DND-41 (cell line): ENCODE data around the gene MAS1L.

Source experiments
- CTCF ChIP-seq: IDR thresholded peaks from 2 replicates; pipeline ENCODE4 v1.5.1; 2012; ENCODE audit warnings: borderline replicate concordance, low read length, moderate library complexity, mild to moderate bottlenecking; ENCODE audit not compliant: poor library complexity, severe bottlenecking; ENCODE audit errors: extremely low read depth
- EZH2 ChIP-seq: IDR thresholded peaks from 3 replicates; pipeline ENCODE4 v1.6.1; 2012; ENCODE audit warnings: borderline replicate concordance, low read depth, mild to moderate bottlenecking, moderate library complexity, low read length, inconsistent platforms; ENCODE audit not compliant: severe bottlenecking

DNA sequence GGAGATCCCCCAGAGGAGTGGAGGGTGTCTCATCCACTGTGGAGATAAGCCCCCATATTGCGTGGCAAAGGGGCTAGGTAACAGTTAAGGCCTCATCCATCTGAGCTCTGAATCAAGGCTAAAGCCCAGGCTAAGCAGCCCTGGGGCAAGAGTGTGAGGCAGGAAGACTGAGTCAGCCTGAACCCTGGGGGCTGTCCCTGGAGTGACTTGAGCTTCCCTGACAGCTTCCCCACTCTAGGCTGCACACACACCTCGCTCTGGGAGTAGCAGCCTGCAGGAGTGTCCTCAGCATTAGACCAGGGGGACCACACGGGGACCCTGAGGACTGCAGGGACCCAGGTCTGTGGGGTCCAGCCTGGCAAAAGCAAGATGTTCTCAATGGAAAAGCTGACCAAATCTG, 43.9 kb upstream of the MAS1L start:
- TF ChIP-seq CTCF: no peak
- no peak for TF ChIP-seq EZH2
